Smooth muscle cell (in vitro differentiated cells): ENCODE results near the gene EIF2S3. TPM values are rescaled to one million over a fixed set of nuclear protein-coding genes. Genes with fewer than 3 reads are reported as not detected.
"Not testable (repeated sequence)": the region's sequence is repeated elsewhere in the genome, so short reads cannot be mapped to it uniquely, and the experiment has no call there.

Experiments used
- DNase-seq: peaks from one replicate; lab custom pipeline; 2025; ENCODE audit not compliant: unreplicated experiment; lab: John Stamatoyannopoulos, UW
- H2AFZ ChIP-seq: fragments of 200-600 bp; sonication (generic); 2 replicates; pipeline ENCODE4 v1.6.0; 2016; ENCODE audit warnings: antibody characterized with exemption, low read depth, mild to moderate bottlenecking
- H3F3A ChIP-seq: fragments of 200-600 bp; sonication (generic); 2 replicates; pipeline ENCODE4 v1.6.0; 2017; ENCODE audit warnings: antibody characterized with exemption, low read depth
- H3K27ac ChIP-seq: fragments of 200-600 bp; sonication (generic); 2 replicates; pipeline ENCODE4 v1.5.1; 2016; ENCODE audit warnings: low read depth, mild to moderate bottlenecking
- H3K27me3 ChIP-seq: fragments of 200-600 bp; sonication (generic); 2 replicates; pipeline ENCODE4 v1.6.1; 2016; ENCODE audit warnings: low read depth, mild to moderate bottlenecking
- H3K36me3 ChIP-seq: fragments of 200-600 bp; sonication (generic); 2 replicates; pipeline ENCODE4 v1.5.1; 2016; ENCODE audit warnings: low read depth
- H3K4me1 ChIP-seq: fragments of 200-600 bp; sonication (generic); 2 replicates; pipeline ENCODE4 v1.5.1; 2016; ENCODE audit warnings: low read depth
- H3K4me2 ChIP-seq: fragments of 200-600 bp; sonication (generic); 2 replicates; pipeline ENCODE4 v1.6.0; 2016; ENCODE audit warnings: mild to moderate bottlenecking
- H3K4me3 ChIP-seq: fragments of 200-600 bp; sonication (generic); 2 replicates; pipeline ENCODE4 v1.5.1; 2016; ENCODE audit warnings: mild to moderate bottlenecking
- H3K79me2 ChIP-seq: fragments of 200-600 bp; sonication (generic); 2 replicates; pipeline ENCODE4 v1.6.0; 2016; ENCODE audit warnings: low read depth, mild to moderate bottlenecking
- H3K9ac ChIP-seq: fragments of 200-600 bp; sonication (generic); 2 replicates; pipeline ENCODE4 v1.6.0; 2016; ENCODE audit warnings: low read depth
- H3K9me3 ChIP-seq: fragments of 200-600 bp; sonication (generic); replicated peaks from 2 replicates; pipeline ENCODE4 v1.5.1; 2016; ENCODE audit warnings: low read depth
- H4K20me1 ChIP-seq: fragments of 200-600 bp; sonication (generic); 2 replicates; pipeline ENCODE4 v1.6.0; 2016; ENCODE audit warnings: low read depth
- WGBS: methylation state at CpG from one replicate; pipeline ENCODE4 v1.1.7; 2016; ENCODE audit warnings: low lambda C conversion rate; 5-methylcytosine and 5-hydroxymethylcytosine counted together
- polyA plus RNA-seq: library from polyadenylated mRNA; unstranded; fragments of >200 nt; fragmentation: Nextera tagmentation; extraction: Ambion mirVana; gene quantifications from 2 replicates; pipeline ENCODE4 v1.2.1, GENCODE V29; 2016
- total RNA-seq: library from RNA; depleted of rRNA; stranded (reverse); fragments of >200 nt; gene quantifications from 2 replicates; pipeline ENCODE4 v1.2.3, GENCODE V29; 2014
- TF ChIP-seq, protein P1 (sequence below): fragments of 200-600 bp; sonication (generic); IDR thresholded peaks from 2 replicates; pipeline ENCODE4 v1.5.1; 2017; ENCODE audit warnings: borderline replicate concordance, mild to moderate bottlenecking, antibody characterized with exemption; ENCODE audit not compliant: insufficient read depth, poor library complexity, severe bottlenecking

The EIF2S3 gene
- total and polyA plus RNA-seq, 2 experiments from 2014 or later, result 54.0 to 240 TPM

DNA sequence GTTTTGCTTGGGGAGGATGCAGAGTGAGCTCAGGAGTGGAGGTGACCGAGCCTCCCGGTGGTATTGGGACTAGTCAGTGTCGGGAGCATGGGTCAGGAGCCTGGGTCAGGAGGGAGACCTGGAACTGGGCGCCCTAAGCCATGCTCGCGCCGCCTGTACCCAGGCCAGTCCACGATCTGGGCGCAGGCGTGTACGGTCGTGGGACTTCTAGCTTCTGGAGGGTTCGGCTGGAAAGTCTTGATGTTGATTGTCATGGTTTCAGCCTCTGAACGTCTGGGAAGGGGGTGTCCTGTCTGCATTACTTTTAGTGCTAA, 244 bp downstream of the EIF2S3 start:
- Histone ChIP-seq H3K27ac (no peak overlapping the region), H3K27me3 (no peaks in the 10 kb centered on the region), H3K4me2 (no peak overlapping the region), H3K9me3 (no peaks in the 10 kb centered on the region), H3F3A (no peaks in the 10 kb centered on the region), H3K4me3 (no peak overlapping the region), H4K20me1 (peaks cover 15% of the 10 kb centered on the region), H2AFZ (peak overlapping the region; percentile 77), H3K9ac (no peak overlapping the region), H3K36me3 (peaks cover 23% of the 10 kb centered on the region), H3K79me2 (no peaks in the 10 kb centered on the region), H3K4me1 (peaks cover 4% of the 10 kb centered on the region)
- 2% methylated on average over 14 of the region's 14 CpGs for WGBS
- TF ChIP-seq, protein P1, sequence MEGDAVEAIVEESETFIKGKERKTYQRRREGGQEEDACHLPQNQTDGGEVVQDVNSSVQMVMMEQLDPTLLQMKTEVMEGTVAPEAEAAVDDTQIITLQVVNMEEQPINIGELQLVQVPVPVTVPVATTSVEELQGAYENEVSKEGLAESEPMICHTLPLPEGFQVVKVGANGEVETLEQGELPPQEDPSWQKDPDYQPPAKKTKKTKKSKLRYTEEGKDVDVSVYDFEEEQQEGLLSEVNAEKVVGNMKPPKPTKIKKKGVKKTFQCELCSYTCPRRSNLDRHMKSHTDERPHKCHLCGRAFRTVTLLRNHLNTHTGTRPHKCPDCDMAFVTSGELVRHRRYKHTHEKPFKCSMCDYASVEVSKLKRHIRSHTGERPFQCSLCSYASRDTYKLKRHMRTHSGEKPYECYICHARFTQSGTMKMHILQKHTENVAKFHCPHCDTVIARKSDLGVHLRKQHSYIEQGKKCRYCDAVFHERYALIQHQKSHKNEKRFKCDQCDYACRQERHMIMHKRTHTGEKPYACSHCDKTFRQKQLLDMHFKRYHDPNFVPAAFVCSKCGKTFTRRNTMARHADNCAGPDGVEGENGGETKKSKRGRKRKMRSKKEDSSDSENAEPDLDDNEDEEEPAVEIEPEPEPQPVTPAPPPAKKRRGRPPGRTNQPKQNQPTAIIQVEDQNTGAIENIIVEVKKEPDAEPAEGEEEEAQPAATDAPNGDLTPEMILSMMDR, result no peak
- DNase-seq, result no peak

- no peak overlapping the region for H2AFZ ChIP-seq
- peaks cover 85% of the 10 kb centered on the region for H4K20me1 ChIP-seq
- H3F3A ChIP-seq, result peaks cover 14% of the 10 kb centered on the region
- TF ChIP-seq, protein P1, result no peak
- WGBS, result 97% methylated on average over 6 of the region's 6 CpGs
- DNase-seq, result no peak
- no peaks in the 10 kb centered on the region for H3K4me1 ChIP-seq
- no peak overlapping the region for H3K27ac ChIP-seq
- no peak overlapping the region for H3K4me3 ChIP-seq
- H3K79me2 ChIP-seq, result peaks cover 51% of the 10 kb centered on the region
- H3K36me3 ChIP-seq, result peaks cover 53% of the 10 kb centered on the region
- no peak overlapping the region for H3K4me2 ChIP-seq
- no peaks in the 10 kb centered on the region for H3K9me3 ChIP-seq
- H3K9ac ChIP-seq, result no peak overlapping the region
- no peaks in the 10 kb centered on the region for H3K27me3 ChIP-seq
Observed at GRCh38 chrX:24063488-24063887, 8.7 kb downstream of the EIF2S3 start.

GRCh38 chrX:24069877-24070276, 15.1 kb downstream of the EIF2S3 start:
- H3K4me3 ChIP-seq, result no peak overlapping the region
- H4K20me1 ChIP-seq, result peaks cover 68% of the 10 kb centered on the region
- TF ChIP-seq, protein P1, result no peak
- no peaks in the 10 kb centered on the region for H3K4me1 ChIP-seq
- 96% methylated on average over 9 of the region's 9 CpGs for WGBS
- no peak overlapping the region for H3K4me2 ChIP-seq
- H2AFZ ChIP-seq, result no peak overlapping the region
- no peak for DNase-seq
- H3K36me3 ChIP-seq, result peaks cover 58% of the 10 kb centered on the region
- peaks cover 16% of the 10 kb centered on the region for H3F3A ChIP-seq
- no peaks in the 10 kb centered on the region for H3K27me3 ChIP-seq
- H3K9ac ChIP-seq, result no peak overlapping the region
- no peaks in the 10 kb centered on the region for H3K9me3 ChIP-seq
- peaks cover 60% of the 10 kb centered on the region for H3K79me2 ChIP-seq
- no peak overlapping the region for H3K27ac ChIP-seq

DNA sequence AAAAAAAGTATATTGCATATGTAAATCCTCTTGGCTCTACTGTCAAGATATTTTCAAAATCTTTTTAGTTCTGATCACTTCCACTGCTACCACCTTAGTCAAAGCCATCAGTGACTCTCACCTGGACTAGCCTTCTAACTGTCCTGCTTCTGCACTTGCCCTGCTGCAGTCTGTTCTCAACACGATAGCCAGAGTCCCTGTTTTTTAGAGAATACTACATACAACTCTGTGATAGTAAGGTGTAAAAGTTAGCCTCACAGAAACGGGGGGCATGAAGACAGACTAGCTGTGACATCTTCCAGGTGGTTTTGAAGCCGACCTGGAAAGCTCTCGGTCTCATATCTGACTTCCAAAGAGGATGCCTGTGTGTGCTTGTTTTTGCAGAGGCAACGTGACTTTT, 24.7 kb downstream of the EIF2S3 start:
- 82% methylated on average over 5 of the region's 5 CpGs for WGBS
- Histone ChIP-seq H3K4me1 (peaks cover 5% of the 10 kb centered on the region), H3F3A (peaks cover 43% of the 10 kb centered on the region), H3K79me2 (no peaks in the 10 kb centered on the region), H3K4me2 (no peak overlapping the region), H3K4me3 (no peak overlapping the region), H3K9me3 (no peaks in the 10 kb centered on the region), H3K9ac (no peak overlapping the region), H3K27ac (no peak overlapping the region), H3K36me3 (peaks cover 29% of the 10 kb centered on the region), H4K20me1 (no peaks in the 10 kb centered on the region), H3K27me3 (no peaks in the 10 kb centered on the region), H2AFZ (no peak overlapping the region)
- no peak for DNase-seq
- TF ChIP-seq, protein P1, result no peak

GRCh38 chrX:24080245-24080644, 25.5 kb downstream of the EIF2S3 start:
- Histone ChIP-seq H3F3A (peaks cover 39% of the 10 kb centered on the region), H3K36me3 (peaks cover 24% of the 10 kb centered on the region)
- H3K27ac ChIP-seq, H3K9ac ChIP-seq, H3K4me1 ChIP-seq, DNase-seq, H3K9me3 ChIP-seq, H3K27me3 ChIP-seq, H4K20me1 ChIP-seq, H3K4me3 ChIP-seq, H3K4me2 ChIP-seq, H3K79me2 ChIP-seq, H2AFZ ChIP-seq: not testable (repeated sequence)
- WGBS, result 68% methylated on average over 8 of the region's 8 CpGs
